ENCODE results near the gene RALGAPA2. TPM values are rescaled to one million over a fixed set of nuclear protein-coding genes. Genes with fewer than 3 reads are reported as not detected.
A peak's percentile ranks its signal among the peaks of the same experiment; 100 is the strongest.

The RALGAPA2 gene
- total RNA-seq, 1 experiment from 2014 or later = 18.2 TPM

GRCh38 chr20:20407891-20408805, 304.3 kb downstream of the RALGAPA2 start:
- CTCF ChIA-PET = interaction anchor here (1.0 to 2.5 kb wide), 4 partner anchors 13 to 186 kb away, joined by 3 to 9 read pairs (median 4); no protein-coding TSS in a partner anchor
- Mint-ChIP-seq H3K36me3 (no peaks in the 10 kb centered on the region), H3K27me3 (ENCODE audit: low read depth) (no peaks in the 10 kb centered on the region), H3K27ac (no peak overlapping the region), H3K9me3 (no peaks in the 10 kb centered on the region), H3K4me3 (no peak overlapping the region), H3K4me1 (peaks cover 57% of the 10 kb centered on the region)
- TF ChIP-seq NFE2L1 (CRISPR knock-in tag; IDR thresholded peaks at IDR 0.05) = no peak
- TF ChIP-seq ZNF532 (CRISPR knock-in tag; IDR thresholded peaks at IDR 0.05; ENCODE audit: borderline replicate concordance) = no peak
- TF ChIP-seq NR1H2 (CRISPR knock-in tag; IDR thresholded peaks at IDR 0.05) = no peak
- TF ChIP-seq PRDM15 (CRISPR knock-in tag; IDR thresholded peaks at IDR 0.05) = no peak
- no peak for TF ChIP-seq CTCF (IDR thresholded peaks at IDR 0.05)
- no peak for TF ChIP-seq CREM (CRISPR knock-in tag; IDR thresholded peaks at IDR 0.05)
- no peak for TF ChIP-seq GTF2I (CRISPR knock-in tag; conservative IDR thresholded peaks at IDR 0.05)
- ATAC-seq (0 out of 2 replicates have a peak, but pooled peaks have one; percentile 18), DNase-seq (ENCODE audit: low spot score) (no peak)
- POLR2A ChIA-PET = no interaction called here

- H3K27me3 Mint-ChIP-seq (ENCODE audit: low read depth) = no peaks in the 10 kb centered on the region
- no peaks in the 10 kb centered on the region for H3K36me3 Mint-ChIP-seq
- no peak overlapping the region for H3K27ac Mint-ChIP-seq
- H3K4me1 Mint-ChIP-seq = peaks cover 39% of the 10 kb centered on the region
- DNase-seq (ENCODE audit: low spot score) (no peak), ATAC-seq (no peak)
- H3K9me3 Mint-ChIP-seq = no peaks in the 10 kb centered on the region
- POLR2A ChIA-PET = no interaction called here
- no peak overlapping the region for H3K4me3 Mint-ChIP-seq
- CTCF ChIA-PET = interaction anchor here (1.4 to 2.5 kb wide), 2 partner anchors 11 to 188 kb away, joined by 5 to 9 read pairs; no protein-coding TSS in a partner anchor
- TF ChIP-seq IRF2 (CRISPR knock-in tag; IDR thresholded peaks at IDR 0.05; ENCODE audit: borderline replicate concordance, low read depth) (no peak), SOX15 (CRISPR knock-in tag; IDR thresholded peaks at IDR 0.05) (no peak), HMGA2 (CRISPR knock-in tag; IDR thresholded peaks at IDR 0.05) (no peak), STAT6 (CRISPR knock-in tag; conservative IDR thresholded peaks at IDR 0.05; ENCODE audit: low read depth) (no peak), NR2C2 (CRISPR knock-in tag; IDR thresholded peaks at IDR 0.05) (no peak), ZNF671 (CRISPR knock-in tag; IDR thresholded peaks at IDR 0.05) (no peak), ZNF121 (CRISPR knock-in tag; IDR thresholded peaks at IDR 0.05) (no peak), TCF7 (CRISPR knock-in tag; IDR thresholded peaks at IDR 0.05; ENCODE audit: low read depth) (no peak), CREB1 (CRISPR knock-in tag; IDR thresholded peaks at IDR 0.05) (no peak)
- TF ChIP-seq, protein P1, sequence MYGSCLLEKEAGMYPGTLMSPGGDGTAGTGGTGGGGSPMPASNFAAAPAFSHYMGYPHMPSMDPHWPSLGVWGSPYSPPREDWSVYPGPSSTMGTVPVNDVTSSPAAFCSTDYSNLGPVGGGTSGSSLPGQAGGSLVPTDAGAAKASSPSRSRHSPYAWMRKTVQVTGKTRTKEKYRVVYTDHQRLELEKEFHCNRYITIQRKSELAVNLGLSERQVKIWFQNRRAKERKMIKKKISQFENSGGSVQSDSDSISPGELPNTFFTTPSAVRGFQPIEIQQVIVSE (CRISPR knock-in tag; IDR thresholded peaks at IDR 0.05; ENCODE audit: borderline replicate concordance) = no peak
Measured at GRCh38 chr20:20406306-20406705, 306.1 kb downstream of the RALGAPA2 start.
